Measurements from ENCODE around the gene MFAP3.

DNA sequence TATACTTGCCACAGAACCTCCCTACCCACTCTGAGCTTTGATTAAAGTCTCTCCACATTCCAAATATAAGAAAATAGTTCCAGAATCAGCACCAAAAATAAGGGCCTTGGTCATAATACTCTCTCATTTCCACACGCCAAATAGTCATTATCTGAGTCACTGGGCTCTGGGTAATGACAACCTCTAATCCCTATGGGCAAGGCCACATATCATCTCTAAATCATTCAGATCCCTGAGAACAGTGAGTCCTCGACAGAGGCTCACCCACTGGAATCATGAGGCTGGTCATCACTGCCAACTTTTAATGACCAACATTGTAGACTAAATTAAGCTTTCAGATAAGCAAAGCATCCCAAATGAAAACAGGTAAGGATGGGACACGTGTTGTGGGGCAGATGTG, 28.1 kb upstream of the MFAP3 start:
- TF ChIP-seq, protein P1, sequence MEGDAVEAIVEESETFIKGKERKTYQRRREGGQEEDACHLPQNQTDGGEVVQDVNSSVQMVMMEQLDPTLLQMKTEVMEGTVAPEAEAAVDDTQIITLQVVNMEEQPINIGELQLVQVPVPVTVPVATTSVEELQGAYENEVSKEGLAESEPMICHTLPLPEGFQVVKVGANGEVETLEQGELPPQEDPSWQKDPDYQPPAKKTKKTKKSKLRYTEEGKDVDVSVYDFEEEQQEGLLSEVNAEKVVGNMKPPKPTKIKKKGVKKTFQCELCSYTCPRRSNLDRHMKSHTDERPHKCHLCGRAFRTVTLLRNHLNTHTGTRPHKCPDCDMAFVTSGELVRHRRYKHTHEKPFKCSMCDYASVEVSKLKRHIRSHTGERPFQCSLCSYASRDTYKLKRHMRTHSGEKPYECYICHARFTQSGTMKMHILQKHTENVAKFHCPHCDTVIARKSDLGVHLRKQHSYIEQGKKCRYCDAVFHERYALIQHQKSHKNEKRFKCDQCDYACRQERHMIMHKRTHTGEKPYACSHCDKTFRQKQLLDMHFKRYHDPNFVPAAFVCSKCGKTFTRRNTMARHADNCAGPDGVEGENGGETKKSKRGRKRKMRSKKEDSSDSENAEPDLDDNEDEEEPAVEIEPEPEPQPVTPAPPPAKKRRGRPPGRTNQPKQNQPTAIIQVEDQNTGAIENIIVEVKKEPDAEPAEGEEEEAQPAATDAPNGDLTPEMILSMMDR (IDR thresholded peaks at IDR 0.05) = no peak
- no peak for TF ChIP-seq POLR2A (IDR thresholded peaks at IDR 0.05)
- TF ChIP-seq POLR2AphosphoS5 (IDR thresholded peaks at IDR 0.05) = no peak

All from upper lobe of left lung (tissue), 4 donors.